ENCODE results near the gene NOL6. TPM values are rescaled to one million over a fixed set of nuclear protein-coding genes. Genes with fewer than 3 reads are reported as not detected.
"Not testable (repeated sequence)": the region's sequence is repeated elsewhere in the genome, so short reads cannot be mapped to it uniquely, and the experiment has no call there.

Gene NOL6
- total RNA-seq, 1 donor, result 15.6 TPM

GRCh38 chr9:33485312-33485711 lies 11.6 kb upstream of the NOL6 start:
- not testable (repeated sequence) for H3K9me3 ChIP-seq (ENCODE audit: low read depth, low read length); H3K4me1 ChIP-seq (ENCODE audit: insufficient read depth, low read length); H3K4me3 ChIP-seq (ENCODE audit: low read length); H3K27me3 ChIP-seq (ENCODE audit: insufficient read depth, low read length)

- Histone ChIP-seq H3K9me3 (ENCODE audit: low read depth, low read length) (no peaks in the 10 kb centered on the region), H3K27me3 (ENCODE audit: insufficient read depth, low read length) (no peaks in the 10 kb centered on the region), H3K4me1 (ENCODE audit: insufficient read depth, low read length) (no peaks in the 10 kb centered on the region), H3K4me3 (ENCODE audit: low read length) (no peak overlapping the region)
Observed at GRCh38 chr9:33480976-33481375, 7.3 kb upstream of the NOL6 start.

- Histone ChIP-seq H3K9me3 (ENCODE audit: low read depth, low read length) (no peaks in the 10 kb centered on the region), H3K4me1 (ENCODE audit: insufficient read depth, low read length) (no peaks in the 10 kb centered on the region), H3K4me3 (ENCODE audit: low read length) (no peak overlapping the region), H3K27me3 (ENCODE audit: insufficient read depth, low read length) (no peaks in the 10 kb centered on the region)
Observed at GRCh38 chr9:33480106-33480505, 6.4 kb upstream of the NOL6 start.

GRCh38 chr9:33476503-33476902 lies 2.8 kb upstream of the NOL6 start:
- Histone ChIP-seq H3K9me3 (ENCODE audit: low read depth, low read length) (no peaks in the 10 kb centered on the region), H3K4me3 (ENCODE audit: low read length) (no peak overlapping the region), H3K4me1 (ENCODE audit: insufficient read depth, low read length) (peaks cover 23% of the 10 kb centered on the region), H3K27me3 (ENCODE audit: insufficient read depth, low read length) (no peaks in the 10 kb centered on the region)

- Histone ChIP-seq H3K4me3 (ENCODE audit: low read length) (no peak overlapping the region), H3K4me1 (ENCODE audit: insufficient read depth, low read length) (peaks cover 23% of the 10 kb centered on the region), H3K9me3 (ENCODE audit: low read depth, low read length) (no peaks in the 10 kb centered on the region), H3K27me3 (ENCODE audit: insufficient read depth, low read length) (no peaks in the 10 kb centered on the region)
Observed at GRCh38 chr9:33475357-33475756, 1.6 kb upstream of the NOL6 start.

- H3K27me3 ChIP-seq (ENCODE audit: insufficient read depth, low read length), result no peaks in the 10 kb centered on the region
- no peaks in the 10 kb centered on the region for H3K9me3 ChIP-seq (ENCODE audit: low read depth, low read length)
- peaks cover 23% of the 10 kb centered on the region for H3K4me1 ChIP-seq (ENCODE audit: insufficient read depth, low read length)
- peak overlapping the region; percentile 82 for H3K4me3 ChIP-seq (ENCODE audit: low read length)
Observed at GRCh38 chr9:33472881-33473615, 676 bp downstream of the NOL6 start.

- H3K4me1 ChIP-seq (ENCODE audit: insufficient read depth, low read length), result peaks cover 23% of the 10 kb centered on the region
- no peaks in the 10 kb centered on the region for H3K9me3 ChIP-seq (ENCODE audit: low read depth, low read length)
- peak overlapping the region; percentile 82 for H3K4me3 ChIP-seq (ENCODE audit: low read length)
- no peaks in the 10 kb centered on the region for H3K27me3 ChIP-seq (ENCODE audit: insufficient read depth, low read length)
Observed at GRCh38 chr9:33472171-33472880, 1.4 kb downstream of the NOL6 start.

- no peaks in the 10 kb centered on the region for H3K9me3 ChIP-seq (ENCODE audit: low read depth, low read length)
- H3K4me3 ChIP-seq (ENCODE audit: low read length), result no peak overlapping the region
- H3K4me1 ChIP-seq (ENCODE audit: insufficient read depth, low read length), result peaks cover 23% of the 10 kb centered on the region
- H3K27me3 ChIP-seq (ENCODE audit: insufficient read depth, low read length), result no peaks in the 10 kb centered on the region
Observed at GRCh38 chr9:33471361-33471760, 2.4 kb downstream of the NOL6 start.

GRCh38 chr9:33469891-33470290 lies 3.8 kb downstream of the NOL6 start:
- Histone ChIP-seq H3K27me3 (ENCODE audit: insufficient read depth, low read length) (no peaks in the 10 kb centered on the region), H3K4me3 (ENCODE audit: low read length) (no peak overlapping the region), H3K9me3 (ENCODE audit: low read depth, low read length) (no peaks in the 10 kb centered on the region), H3K4me1 (ENCODE audit: insufficient read depth, low read length) (peaks cover 23% of the 10 kb centered on the region)

GRCh38 chr9:33468797-33469621 lies 4.7 kb downstream of the NOL6 start:
- H3K4me3 ChIP-seq (ENCODE audit: low read length), result no peak overlapping the region
- H3K9me3 ChIP-seq (ENCODE audit: low read depth, low read length), result no peaks in the 10 kb centered on the region
- peaks cover 19% of the 10 kb centered on the region for H3K4me1 ChIP-seq (ENCODE audit: insufficient read depth, low read length)
- no peaks in the 10 kb centered on the region for H3K27me3 ChIP-seq (ENCODE audit: insufficient read depth, low read length)

- H3K27me3 ChIP-seq (ENCODE audit: insufficient read depth, low read length), result no peaks in the 10 kb centered on the region
- no peaks in the 10 kb centered on the region for H3K9me3 ChIP-seq (ENCODE audit: low read depth, low read length)
- peaks cover 16% of the 10 kb centered on the region for H3K4me1 ChIP-seq (ENCODE audit: insufficient read depth, low read length)
- H3K4me3 ChIP-seq (ENCODE audit: low read length), result no peak overlapping the region
Observed at GRCh38 chr9:33468215-33468730, 5.5 kb downstream of the NOL6 start.

GRCh38 chr9:33467526-33467925 lies 6.2 kb downstream of the NOL6 start:
- no peaks in the 10 kb centered on the region for H3K27me3 ChIP-seq (ENCODE audit: insufficient read depth, low read length)
- no peak overlapping the region for H3K4me3 ChIP-seq (ENCODE audit: low read length)
- no peaks in the 10 kb centered on the region for H3K9me3 ChIP-seq (ENCODE audit: low read depth, low read length)
- peaks cover 9% of the 10 kb centered on the region for H3K4me1 ChIP-seq (ENCODE audit: insufficient read depth, low read length)

- Histone ChIP-seq H3K4me3 (ENCODE audit: low read length) (no peak overlapping the region), H3K9me3 (ENCODE audit: low read depth, low read length) (no peaks in the 10 kb centered on the region), H3K4me1 (ENCODE audit: insufficient read depth, low read length) (peaks cover 2% of the 10 kb centered on the region), H3K27me3 (ENCODE audit: insufficient read depth, low read length) (no peaks in the 10 kb centered on the region)
Observed at GRCh38 chr9:33466565-33467495, 6.9 kb downstream of the NOL6 start.

All from mononuclear cell (primary cell).